HUDEP-2 (cell line): Measurements from ENCODE around the gene PPP1R27.

ENCODE experiments used
- DNase-seq, 76 experiments: peaks; one replicate each; lab custom pipeline; 2025; ENCODE audit not compliant: unreplicated experiment in 76 of 76; lab: John Stamatoyannopoulos, UW

PPP1R27 gene, protein sequence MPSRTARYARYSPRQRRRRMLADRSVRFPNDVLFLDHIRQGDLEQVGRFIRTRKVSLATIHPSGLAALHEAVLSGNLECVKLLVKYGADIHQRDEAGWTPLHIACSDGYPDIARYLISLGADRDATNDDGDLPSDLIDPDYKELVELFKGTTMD

DNA sequence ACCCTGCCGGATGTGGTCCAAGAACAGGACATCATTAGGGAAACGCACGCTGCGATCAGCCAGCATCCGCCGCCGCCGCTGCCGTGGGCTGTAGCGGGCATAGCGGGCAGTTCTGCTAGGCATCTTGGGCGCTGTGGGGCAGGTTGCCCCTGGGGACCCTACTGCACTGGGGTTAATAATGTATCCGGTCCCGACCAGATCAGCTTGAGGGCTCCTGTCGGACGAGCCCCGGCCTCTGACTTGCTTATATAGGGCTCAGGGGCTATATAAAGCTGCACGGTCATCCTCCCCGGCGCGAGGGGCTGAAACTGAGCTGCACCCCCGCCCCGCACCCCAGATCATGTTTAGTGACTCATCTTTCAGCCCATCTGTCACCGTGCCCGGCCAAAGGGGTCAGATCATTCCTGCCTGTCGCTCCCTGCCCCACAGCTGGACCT, at the start of gene PPP1R27:
Gene PPP1R27 (minus strand): TSS at position 220 of the 437 bp plus-strand sequence. CDS start 97 bp downstream, at position 123.
- no peak for DNase-seq

DNA sequence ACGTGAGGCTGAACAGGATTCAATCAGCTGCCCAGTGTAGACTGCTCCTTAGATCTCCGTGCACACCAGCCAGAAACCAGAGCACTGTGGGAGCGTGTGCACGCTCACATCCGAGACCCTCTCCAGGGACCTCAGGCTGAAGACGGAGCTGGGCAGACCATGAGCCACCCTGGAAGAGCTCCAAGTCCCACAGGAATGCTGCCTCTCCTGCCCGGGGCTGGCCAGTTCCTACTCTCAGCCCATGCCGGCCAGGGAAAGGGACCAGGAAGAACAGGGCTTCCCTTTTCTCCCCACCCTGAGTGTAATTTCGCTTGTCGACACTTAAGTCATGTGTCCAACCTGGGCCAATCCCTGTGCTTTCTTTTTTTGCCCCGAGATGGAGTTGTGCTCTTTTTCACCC, 49.7 kb upstream of the PPP1R27 start:
- DNase-seq = no peak

DNA sequence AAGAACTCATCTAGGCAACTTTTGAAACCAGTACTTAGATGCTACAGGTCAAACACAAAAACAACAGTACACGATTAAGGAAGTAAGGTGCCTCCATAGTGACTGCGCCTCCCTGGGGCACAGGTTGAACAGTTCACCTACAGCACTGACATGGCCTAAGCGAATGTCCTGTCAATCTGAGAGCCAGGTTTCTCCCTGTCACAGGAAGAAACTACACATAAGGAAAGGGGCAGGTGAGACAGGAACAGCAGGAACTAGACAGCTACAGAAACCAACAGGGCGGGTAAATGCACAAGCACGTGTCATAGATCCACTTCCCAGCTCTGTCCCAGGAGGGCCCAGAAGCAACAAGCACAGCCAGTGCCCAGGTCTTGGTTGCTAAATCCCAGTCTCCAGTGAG, 44.3 kb upstream of the PPP1R27 start:
- DNase-seq = no peak

DNA sequence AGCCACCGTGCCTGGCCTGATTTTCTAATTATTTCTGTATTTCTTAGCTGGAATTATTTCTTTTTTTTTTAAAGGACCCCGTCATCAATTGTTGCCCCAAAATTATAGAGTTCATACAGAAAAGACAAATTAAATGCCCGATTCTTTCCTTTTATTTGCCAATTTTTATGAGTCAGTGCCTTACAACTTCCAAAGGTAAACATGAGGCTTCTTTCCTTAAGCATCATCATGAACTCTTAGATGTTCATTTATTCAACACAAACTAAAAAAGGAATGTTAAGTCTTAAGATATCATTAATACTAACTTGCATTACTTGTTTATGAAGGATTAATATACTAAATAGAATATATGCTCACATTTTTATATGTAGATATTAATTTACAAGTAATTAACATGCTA, 43.4 kb upstream of the PPP1R27 start:
- no peak for DNase-seq

DNA sequence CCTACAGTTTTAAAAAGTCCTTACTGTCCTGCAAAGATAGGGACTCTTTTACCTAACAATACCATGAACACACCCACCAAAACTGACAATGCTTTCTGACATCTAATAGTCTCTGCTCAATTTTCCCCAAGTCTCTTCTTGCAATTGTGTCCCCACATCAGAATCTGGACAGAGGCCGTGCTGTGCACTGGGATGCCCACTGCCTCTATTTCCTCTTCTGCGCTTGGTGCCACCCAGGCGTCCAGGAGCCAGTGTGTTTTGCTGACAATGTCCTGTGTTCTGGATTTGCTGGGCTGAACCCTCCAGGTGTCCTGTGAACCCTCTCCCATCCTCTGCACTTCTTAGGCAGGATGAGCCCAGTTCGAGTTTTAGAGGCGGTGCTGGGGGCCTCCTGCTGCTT, 42.7 kb upstream of the PPP1R27 start:
- no peak for DNase-seq

DNA sequence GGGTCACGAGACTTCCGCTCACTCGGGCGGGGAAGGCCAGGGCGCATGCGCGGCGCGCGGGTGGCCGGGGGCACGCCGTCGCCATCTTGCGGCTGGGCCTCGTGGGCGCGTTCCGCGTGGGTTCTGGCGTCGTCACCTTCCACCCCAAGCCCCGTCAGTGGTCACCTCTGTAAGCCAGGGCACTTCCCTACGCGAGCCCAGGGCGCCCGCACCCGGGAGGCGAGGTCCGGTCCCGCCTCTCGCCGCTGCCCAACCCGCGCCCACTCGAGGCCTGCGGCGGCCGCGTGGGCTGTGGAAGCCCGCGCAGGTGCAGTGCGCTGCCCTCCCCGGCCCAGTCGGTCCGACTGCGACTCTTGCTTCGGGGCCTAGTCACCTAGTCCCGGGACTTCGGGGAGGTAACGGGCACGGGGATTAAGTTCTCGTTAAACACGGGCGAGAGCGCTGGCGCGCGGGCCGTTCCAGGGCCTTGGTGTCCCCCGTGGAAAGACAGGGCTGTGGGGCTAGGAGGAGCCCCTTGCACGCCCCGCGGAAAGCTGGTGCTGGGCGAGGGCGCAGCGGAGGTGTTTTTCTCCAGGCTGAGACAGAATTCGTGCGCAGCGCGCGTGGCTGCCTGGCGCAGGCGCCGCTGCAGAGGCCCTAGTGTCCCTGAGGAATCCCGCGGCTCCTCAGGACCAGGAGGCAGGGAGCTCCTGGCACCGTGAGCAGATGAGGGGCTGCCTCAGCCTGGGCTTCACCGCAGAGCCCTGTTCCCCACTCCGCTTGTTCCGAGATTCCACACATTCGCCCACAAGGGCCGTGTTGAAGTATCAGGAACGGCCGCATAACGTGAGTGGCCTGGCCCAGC, 36.8 kb upstream of the PPP1R27 start:
- DNase-seq = peak in 73 of 76 experiments; percentile 17 to 95 (median 84)

DNA sequence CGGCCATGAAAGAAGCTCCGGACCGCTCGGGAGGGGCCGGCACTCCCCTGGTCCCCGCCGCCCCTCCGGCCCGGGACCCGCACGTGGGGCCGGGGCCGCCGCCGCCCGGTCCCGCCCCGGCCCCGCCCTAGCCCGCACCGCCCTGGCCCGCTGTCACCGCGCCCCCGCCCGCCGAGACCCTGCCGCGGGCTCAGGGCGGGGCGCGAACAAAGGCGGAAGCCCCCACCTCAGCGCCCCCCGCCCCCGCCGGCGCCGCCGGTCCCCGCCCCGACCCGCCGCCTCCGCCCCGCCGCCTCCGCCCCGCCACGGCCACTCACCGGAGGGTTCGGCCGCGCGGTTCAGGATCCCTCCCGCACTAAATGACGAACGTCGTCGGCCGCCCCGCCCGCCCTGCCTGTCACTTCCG, 36.1 kb upstream of the PPP1R27 start, which contains the start of gene ARHGDIA:
Gene ARHGDIA (minus strand): TSS at position 357 of the 406 bp plus-strand sequence. CDS start 1,407 bp downstream, outside the sequence.
- DNase-seq = peak in 2 of 76 experiments; percentile 48 to 79

DNA sequence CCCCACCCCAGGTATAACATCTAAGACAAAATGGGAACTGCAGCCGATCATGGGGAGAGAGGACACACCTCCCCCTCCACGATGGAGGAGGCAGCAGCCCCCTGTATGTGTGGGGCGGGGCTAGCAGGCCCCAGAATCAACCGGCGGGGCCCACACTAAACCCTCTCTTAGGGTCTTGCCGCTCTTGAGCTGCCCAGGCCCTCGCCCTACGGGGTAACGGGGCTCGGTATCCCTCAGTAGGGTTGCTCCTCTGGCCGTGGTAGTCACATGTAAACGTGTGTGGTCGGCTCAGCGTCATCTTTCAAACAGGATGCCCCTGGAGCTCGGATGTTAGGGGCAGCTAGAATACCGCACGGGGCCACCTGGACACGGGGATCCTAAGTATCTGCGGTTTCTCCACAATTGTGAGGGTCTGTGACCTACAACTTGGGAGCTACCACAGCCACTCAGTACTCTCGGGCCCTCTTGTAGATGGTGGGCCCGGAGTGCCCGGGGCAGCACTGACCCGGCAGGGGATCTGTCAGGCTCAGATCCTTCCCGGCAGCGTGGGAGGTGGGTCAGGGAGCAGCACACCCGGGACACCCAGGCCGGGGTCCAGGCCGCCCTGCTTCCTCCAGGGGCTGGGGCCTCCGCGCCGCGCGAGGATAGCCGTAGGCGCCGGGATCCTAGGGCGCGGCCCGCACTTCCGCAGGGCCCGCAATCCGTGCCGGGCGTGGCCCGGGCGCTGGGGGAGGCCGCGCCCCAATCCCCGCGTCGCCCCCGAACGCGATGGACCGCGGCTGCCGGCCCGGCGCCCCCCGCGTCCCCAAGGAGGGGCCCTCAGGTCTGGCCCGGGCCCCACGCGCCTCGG, 35.5 kb upstream of the PPP1R27 start:
- peak in 5 of 76 experiments; percentile 12 to 45 (median 33) for DNase-seq

DNA sequence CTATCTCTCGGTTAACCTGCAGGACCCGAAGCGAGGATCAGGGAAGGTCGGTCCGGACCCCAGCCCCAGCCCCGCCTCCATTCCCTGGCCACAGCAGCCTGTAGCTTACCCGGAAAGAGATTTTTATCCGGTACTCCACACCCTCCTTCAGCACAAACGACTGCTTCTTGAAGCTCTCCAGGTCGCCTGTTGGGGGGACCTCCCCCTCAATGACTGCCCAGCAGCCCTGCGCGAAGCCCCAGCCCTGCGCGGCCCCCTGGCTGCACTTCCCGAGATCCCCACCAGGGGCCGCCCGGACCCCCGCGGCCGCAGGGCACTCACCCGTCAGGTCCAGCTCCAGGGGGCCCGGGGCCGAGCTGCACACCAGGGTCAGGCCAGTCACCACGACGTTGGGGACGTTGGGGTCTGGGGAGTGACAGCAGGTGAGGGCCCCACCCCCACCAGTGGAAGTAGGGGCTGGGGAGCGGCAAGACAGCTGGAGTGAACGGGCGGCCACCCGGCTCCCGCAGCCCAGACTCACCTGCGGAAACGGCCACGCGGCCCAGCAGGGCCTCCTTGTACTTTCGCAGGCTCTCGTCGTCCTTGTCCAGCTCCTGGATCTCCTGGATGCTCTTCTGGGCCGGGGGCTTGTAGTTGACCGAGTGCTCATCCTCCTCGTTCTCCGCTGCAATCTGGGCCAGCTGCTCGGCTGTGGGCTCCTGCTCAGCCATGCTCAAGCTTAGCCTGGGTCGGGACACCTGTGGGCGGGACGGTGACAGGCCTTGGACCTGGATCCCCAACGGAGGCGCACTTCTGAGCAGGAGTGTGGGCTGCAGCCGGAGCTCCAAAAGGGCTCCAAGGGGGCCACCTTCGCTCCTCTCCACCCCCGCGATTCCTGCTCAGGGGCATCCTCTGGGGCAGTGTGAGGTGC, 34.6 kb upstream of the PPP1R27 start:
- peak in 12 of 76 experiments; percentile 3 to 32 (median 14) for DNase-seq

DNA sequence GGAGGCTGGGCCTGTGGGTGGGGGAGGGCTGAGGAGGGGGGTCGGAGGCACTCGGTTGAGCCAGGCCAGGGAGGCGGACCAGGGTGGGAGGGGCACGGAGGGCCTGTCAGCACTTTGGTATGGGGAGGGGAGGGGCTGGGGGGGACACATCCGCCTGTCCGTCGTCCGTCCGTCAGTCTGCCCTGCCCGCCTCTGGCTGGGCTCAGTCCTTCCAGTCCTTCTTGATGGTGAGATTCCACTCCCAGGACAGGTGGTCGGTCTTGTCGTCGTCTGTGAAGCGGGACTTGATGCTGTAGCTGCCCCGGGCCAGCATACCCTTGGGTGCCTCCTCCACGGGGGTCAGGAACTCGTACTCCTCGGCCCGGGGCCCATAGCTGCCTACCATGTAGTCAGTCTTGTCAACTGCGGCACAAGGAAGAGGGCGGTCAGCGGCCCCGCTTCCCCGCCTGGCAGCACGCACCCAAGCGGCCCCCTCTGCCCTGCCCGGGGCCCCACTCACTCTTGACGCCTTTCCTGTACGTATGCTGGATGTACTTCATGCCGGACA, 33.9 kb upstream of the PPP1R27 start:
- peak in 2 of 76 experiments; percentile 7 to 20 for DNase-seq

DNA sequence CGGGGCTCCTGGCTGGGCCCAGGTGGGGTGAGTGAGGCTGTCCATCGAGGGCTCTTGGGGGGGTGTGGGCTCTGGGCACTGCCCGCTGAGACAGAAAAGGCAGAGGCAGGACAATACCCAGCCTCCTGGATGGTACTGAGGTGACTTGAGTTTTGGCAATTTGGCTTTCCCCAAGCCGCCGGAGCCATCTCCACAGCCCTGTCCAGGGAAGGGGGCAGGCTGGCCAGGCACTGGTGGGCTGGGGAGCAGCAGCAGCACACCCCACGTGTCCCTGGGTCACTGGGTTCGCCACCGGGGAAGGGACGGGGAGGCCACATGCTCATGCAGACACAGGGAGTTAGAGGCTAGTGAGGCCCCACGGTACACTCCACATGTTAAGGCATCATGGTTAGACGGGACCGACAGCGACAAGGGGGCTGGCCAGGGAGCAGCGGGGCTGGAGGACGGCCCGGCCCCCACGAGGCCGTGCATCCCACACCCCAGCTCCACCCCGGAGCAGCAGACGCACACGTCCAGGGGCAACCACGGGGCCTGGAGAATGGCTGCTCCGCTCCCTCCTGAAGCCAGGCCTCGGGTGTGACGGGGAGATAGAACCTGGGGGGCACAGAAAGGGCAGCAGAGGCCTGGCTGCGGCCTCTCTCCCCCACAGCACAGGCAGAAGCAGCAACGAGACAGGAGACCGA, 33.3 kb upstream of the PPP1R27 start:
- DNase-seq = peak in 5 of 76 experiments; percentile 15 to 52 (median 32)

DNA sequence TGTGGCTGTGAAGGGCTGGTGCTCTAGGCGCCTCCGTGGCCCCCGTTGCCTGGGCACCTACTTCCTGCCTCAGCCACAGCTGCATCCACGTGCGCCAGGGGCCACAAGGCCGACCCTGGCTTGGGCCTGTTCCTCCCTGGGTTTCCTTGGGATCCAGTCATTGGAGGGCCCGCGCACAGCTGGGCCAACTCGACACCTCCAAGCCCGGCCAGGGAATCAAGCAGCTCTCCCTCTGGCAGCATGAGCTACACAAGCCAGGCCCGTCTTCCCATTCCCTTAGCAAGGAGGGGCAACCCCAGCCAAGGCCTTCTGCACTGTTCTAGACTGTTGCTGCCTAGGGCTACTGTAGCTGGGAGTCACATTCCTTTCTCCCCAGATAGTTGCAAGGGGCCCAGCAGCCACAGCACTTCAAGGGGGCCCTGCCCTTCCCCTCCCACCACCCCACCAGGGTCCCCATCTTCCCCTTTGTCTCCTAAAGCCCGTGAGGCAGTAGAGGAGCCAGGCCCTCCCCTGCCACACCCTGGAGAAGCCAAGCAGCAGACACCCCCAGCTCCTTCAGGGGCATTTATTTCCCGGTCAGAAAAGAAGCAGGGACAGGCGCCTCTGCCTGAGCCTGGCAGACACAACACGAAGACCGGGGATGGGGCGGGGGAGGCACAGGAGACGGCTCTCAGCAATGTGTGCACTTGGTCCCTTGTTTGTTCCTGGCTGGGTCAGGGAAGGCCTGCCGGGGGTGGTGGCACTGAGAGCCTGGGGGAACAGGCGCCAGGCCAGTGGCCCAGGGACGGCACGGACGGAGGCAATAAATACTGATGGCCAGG, 32.5 kb upstream of the PPP1R27 start:
- peak in 21 of 76 experiments; percentile 6 to 62 (median 28) for DNase-seq

DNA sequence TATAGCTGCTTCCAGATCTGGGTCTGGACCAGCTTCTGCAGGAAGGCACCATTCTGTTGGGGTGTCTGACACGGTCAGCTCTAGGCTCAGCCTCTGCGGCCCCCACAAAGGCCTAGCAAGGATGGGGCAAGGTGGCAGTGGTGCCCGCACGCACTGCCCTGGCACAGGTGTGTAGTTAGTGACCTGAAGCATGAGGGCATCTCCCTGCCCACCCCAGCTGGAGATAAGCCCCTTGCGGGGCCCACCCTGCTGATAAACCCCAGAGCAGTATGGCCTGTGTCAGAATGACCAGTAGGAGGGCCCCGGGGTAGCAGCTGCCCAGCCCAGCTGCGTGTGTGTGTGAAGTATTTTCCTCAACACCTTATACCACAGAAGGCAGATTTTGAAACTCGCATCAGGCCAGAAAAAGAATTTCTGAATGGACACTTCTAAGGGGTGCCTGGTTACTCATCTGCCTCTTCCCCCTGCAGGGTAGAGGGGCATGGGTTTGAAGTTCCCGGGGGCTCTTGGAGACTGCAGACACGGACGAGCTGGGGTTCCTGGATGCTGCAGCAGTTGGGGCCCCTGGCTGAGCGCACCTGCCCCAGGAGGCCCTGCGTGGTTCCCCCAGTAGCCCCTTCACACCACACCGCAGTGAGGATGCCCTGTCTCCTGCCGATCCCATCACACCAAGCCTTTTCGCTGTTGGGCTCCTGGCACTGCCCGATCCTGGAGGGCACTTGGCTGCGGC, 31.8 kb upstream of the PPP1R27 start:
- peak in 1 of 76 experiments; percentile 20 for DNase-seq

DNA sequence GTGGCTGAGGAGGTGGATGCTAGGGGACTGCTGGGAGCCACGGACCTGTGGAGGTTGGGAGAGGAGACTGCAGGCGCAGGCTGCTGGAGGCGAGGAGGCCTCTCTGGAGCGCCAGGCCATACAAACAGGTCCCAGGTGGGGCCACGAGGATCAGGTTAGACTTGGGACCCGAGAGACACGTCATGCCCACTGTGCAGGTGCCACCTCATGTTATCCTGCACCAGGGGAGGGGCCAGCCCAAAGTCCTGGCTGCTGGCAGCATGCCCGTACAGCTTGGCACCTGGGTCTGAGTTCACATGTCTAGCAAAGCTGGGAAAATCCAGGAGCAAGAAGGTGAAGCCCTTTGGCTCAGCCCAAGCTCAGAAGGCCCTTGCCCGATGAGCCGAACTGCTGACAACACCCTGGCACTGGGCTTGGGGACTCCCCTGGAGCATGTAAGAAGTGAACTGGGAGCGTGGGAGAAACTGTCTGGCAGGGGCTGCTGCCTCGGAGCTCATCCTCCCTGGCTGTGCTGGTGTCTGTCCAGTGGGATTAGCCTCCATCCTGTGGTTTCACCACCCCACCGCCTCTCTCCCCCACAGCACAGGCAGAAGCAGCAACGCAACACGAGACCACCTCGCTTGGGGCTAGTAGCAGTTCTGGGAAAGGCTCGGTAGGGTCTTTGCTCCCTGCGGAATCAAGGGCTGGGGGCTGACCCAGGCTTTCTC, 31.0 kb upstream of the PPP1R27 start:
- DNase-seq = no peak

DNA sequence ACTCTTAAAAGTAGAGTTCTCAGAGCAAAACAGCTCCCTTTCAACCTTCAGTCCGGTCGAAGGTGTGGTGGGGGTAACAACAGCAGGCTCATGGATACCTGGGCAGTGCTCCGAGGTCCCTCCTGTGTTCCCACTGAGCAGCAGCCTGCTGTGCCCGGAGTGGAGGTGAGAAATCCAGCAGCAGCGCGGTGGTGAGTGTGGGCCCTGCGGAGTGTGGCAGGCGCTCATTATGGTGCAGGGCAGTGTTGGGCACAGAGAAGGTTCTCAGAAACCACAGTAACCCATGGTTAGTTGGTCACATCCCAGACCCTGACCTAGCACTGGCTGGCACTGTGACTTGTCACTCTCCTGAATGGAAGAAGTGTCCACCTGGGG, 30.5 kb upstream of the PPP1R27 start:
- DNase-seq = no peak

DNA sequence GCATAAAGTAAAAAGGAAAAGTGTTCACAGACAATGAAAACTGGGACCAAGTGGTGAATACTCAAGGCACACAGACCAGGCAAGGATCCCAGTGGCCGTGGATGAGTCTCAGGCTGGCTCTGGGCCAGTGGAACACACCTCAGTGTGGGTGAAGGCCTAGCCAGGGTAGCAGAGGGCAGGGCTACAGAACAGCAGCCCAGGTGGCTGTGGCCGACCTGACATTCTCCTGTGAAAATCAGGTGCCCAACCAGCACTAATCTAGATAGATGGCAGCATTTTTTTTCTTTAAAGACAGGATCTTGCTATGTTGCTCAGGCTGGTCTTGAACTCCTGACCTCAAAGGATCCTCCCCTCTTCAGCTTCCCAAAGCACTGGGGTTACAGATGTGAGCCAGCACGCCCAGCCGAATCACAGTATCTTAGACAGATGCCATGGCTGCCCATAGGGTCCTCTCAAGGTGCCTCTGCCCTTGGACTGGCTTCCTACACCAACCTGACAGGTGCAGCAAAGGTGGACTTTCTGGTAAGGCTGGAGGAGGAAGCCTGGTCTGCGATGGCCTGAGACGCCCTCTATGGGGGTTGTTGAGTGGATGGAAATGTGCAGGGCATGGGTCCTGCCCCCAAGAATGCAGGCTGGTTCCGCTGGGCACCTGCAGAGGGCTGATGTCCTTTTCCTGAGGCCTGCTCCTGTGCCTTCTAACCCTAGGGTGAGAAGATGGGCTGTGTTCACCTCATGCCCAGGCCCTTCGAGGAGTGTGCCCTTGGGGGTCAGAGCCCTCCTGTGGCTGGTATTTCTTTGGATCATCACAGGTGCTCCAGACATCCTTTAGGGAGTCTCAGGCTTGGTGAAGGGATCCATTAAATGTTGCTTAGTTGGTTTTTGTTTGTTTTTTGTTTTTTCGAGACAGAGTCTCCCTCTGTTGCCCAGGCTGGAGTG, 29.3 kb upstream of the PPP1R27 start:
- peak in 1 of 76 experiments; percentile 7 for DNase-seq
